HCT116 (cell line): ENCODE data around the gene HS6ST3. TPM values are rescaled to one million over a fixed set of nuclear protein-coding genes. Genes with fewer than 3 reads are reported as not detected.

ENCODE experiments used
- ATAC-seq: fragments of 200-7000 bp; cut with Tn5 transposase; 2 replicates; pipeline ENCODE4 v1.9.1; 2020; ENCODE audit warnings: mild to moderate bottlenecking, moderate library complexity
- BruUV-seq: library from RNA; stranded (reverse); fragments of 400-500 nt; replicated peaks from 2 replicates; lab custom pipeline; 2021; lab: Mats Ljungman, UMichigan
- CTCF ChIA-PET: fragments of 300-600 bp; sonication (Branson Sonifier 250); formaldehyde crosslinking; loops from one replicate; lab custom pipeline; 2021; ENCODE audit warnings: antibody characterized with exemption; lab: Charles Lee
- POLR2A ChIA-PET: fragments of 300-600, 350-600 bp; sonication (Branson Sonifier 250); formaldehyde crosslinking; loops from one replicate; lab custom pipeline; 2021; ENCODE audit warnings: antibody characterized with exemption; lab: Charles Lee
- RAD21 ChIA-PET, 2 experiments: fragments of 300-600 bp; sonication (Branson Sonifier 250); formaldehyde crosslinking; loops; one replicate each; lab custom pipeline; 2023; ENCODE audit warnings: low total read pairs in 2 of 2; ENCODE audit not compliant: uncharacterized antibody in 2 of 2, unreplicated experiment in 2 of 2, low non-redundant PET in 1 of 2; lab: Charles Lee
- DNase-seq: peaks from one replicate; pipeline ENCODE4 v3.0.0-alpha.2; 2010; ENCODE audit warnings: low read depth, low spot score
- H2AFZ ChIP-seq: fragments of 200-600 bp; shearing (Covaris generic), sonication (generic); 2 replicates; pipeline ENCODE4 v1.6.1; 2017; ENCODE audit warnings: low read depth, mixed run types, mixed read lengths, antibody characterized with exemption, low read length; ENCODE audit not compliant: poor library complexity, severe bottlenecking
- H3K27ac ChIP-seq: 2 replicates; pipeline ENCODE4 v1.5.1; 2012; ENCODE audit warnings: low read depth, low read length
- H3K27me3 ChIP-seq: fragments of 200-600 bp; sonication (generic); 2 replicates; pipeline ENCODE4 v1.6.1; 2016; ENCODE audit warnings: mixed run types, low read length, mixed read lengths; ENCODE audit not compliant: insufficient read depth
- H3K36me3 ChIP-seq, 2 experiments: fragments of 200-500 bp in 1 of 2; fragments of 200-600 bp in 1 of 2; sonication (Bioruptor generic) in 1 of 2; sonication (generic) in 1 of 2; 2 replicates each; pipeline versions ENCODE4 v1.5.1 to v1.6.1; 2014 to 2016; ENCODE audit warnings: low read length in 2 of 2, inconsistent platforms in 1 of 2, mixed read lengths in 1 of 2, mixed run types in 1 of 2; ENCODE audit not compliant: insufficient read depth in 2 of 2, control insufficient read depth in 1 of 2
- H3K4me1 ChIP-seq, 2 experiments: fragments of 200-600 bp in 1 of 2; sonication (generic) in 1 of 2; 2 replicates each; pipeline versions ENCODE4 v1.5.1 to v1.6.1; 2012 to 2017; ENCODE audit warnings: low read length in 2 of 2, inconsistent platforms in 1 of 2, mild to moderate bottlenecking in 1 of 2, mixed read lengths in 1 of 2, mixed run types in 1 of 2, moderate library complexity in 1 of 2; ENCODE audit not compliant: insufficient read depth in 2 of 2, control insufficient read depth in 1 of 2
- H3K4me2 ChIP-seq: fragments of 200-600 bp; sonication (generic); 2 replicates; pipeline ENCODE4 v1.6.1; 2017; ENCODE audit warnings: mixed run types, low read length, mixed read lengths
- H3K4me3 ChIP-seq, 2 experiments: fragments of 200-600 bp in 1 of 2; sonication (generic) in 1 of 2; replicated peaks in 1 of 2; 2 replicates each; pipeline ENCODE4 v1.5.1; 2011 to 2016; ENCODE audit warnings: low read length in 2 of 2, control low read depth in 1 of 2, low read depth in 1 of 2, mild to moderate bottlenecking in 1 of 2, mixed read lengths in 1 of 2, mixed run types in 1 of 2
- H3K79me2 ChIP-seq: fragments of 200-600 bp; sonication (generic); 2 replicates; pipeline ENCODE4 v1.6.1; 2017; ENCODE audit warnings: mild to moderate bottlenecking, mixed run types, low read length, moderate library complexity, mixed read lengths; ENCODE audit not compliant: insufficient read depth
- H3K9ac ChIP-seq: fragments of 200-600 bp; sonication (generic); 2 replicates; pipeline ENCODE4 v1.6.1; 2016; ENCODE audit warnings: low read length, mixed read lengths
- H3K9me2 ChIP-seq: fragments of 200-600 bp; sonication (generic), shearing (Covaris generic); 2 replicates; pipeline ENCODE4 v1.6.1; 2017; ENCODE audit warnings: mixed run types, mild to moderate bottlenecking, moderate library complexity; ENCODE audit not compliant: insufficient read depth
- H3K9me3 ChIP-seq, 2 experiments: fragments of 200-500 bp in 1 of 2; fragments of 200-600 bp in 1 of 2; sonication (Bioruptor generic) in 1 of 2; sonication (generic) in 1 of 2; 2 replicates each; pipeline ENCODE4 v1.6.1; 2014 to 2017; ENCODE audit warnings: low read length in 2 of 2, mixed read lengths in 2 of 2, inconsistent platforms in 1 of 2, low read depth in 1 of 2, mild to moderate bottlenecking in 1 of 2, mixed run types in 1 of 2, moderate library complexity in 1 of 2; ENCODE audit not compliant: control insufficient read depth in 1 of 2, insufficient read depth in 1 of 2
- H4K20me1 ChIP-seq: fragments of 200-600 bp; sonication (generic), shearing (Covaris generic); 2 replicates; pipeline ENCODE4 v1.6.1; 2017; ENCODE audit warnings: mixed run types, mild to moderate bottlenecking, moderate library complexity; ENCODE audit not compliant: insufficient read depth
- CBX3 ChIP-seq: IDR thresholded peaks from 2 replicates; pipeline ENCODE4 v1.6.1; 2012; ENCODE audit warnings: low read depth
- CEBPB ChIP-seq: IDR thresholded peaks from 2 replicates; pipeline ENCODE4 v1.6.1; 2012; ENCODE audit warnings: low read depth
- EGR1 ChIP-seq: IDR thresholded peaks from 2 replicates; pipeline ENCODE4 v1.6.1; 2012; ENCODE audit warnings: low read depth
- EZH2phosphoT487 ChIP-seq: fragments of 200-600 bp; IDR thresholded peaks from 2 replicates; pipeline ENCODE4 v1.6.1; 2018; ENCODE audit warnings: antibody characterized with exemption, borderline replicate concordance
- FOSL1 ChIP-seq: IDR thresholded peaks from 2 replicates; pipeline ENCODE4 v1.6.1; 2012; ENCODE audit warnings: low read depth
- RAD21 ChIP-seq: IDR thresholded peaks from 2 replicates; pipeline ENCODE4 v1.6.1; 2012; ENCODE audit warnings: low read depth, mild to moderate bottlenecking
- TCF7L2 ChIP-seq: IDR thresholded peaks from 2 replicates; pipeline ENCODE4 v1.7.0; 2011; ENCODE audit warnings: borderline replicate concordance, inconsistent platforms; ENCODE audit not compliant: insufficient read depth, insufficient read length; ENCODE audit errors: extremely low read depth
- ZNF274 ChIP-seq: fragments of 200-500 bp; sonication (Bioruptor generic); IDR thresholded peaks from 2 replicates; pipeline ENCODE4 v1.6.1; 2014; ENCODE audit warnings: mild to moderate bottlenecking, low read depth, low read length, inconsistent platforms
- intact Hi-C: fragments of 100-400 bp; cut with micrococcal nuclease; formaldehyde crosslinking; loops from 2 replicates; pipeline ENCODE4 v1.10.0; 2022
- total RNA-seq: library from RNA; stranded (reverse); gene quantifications from one replicate; pipeline ENCODE4 v1.2.1, GENCODE V29; 2021; ENCODE audit not compliant: unreplicated experiment
- TF ChIP-seq, protein P1 (sequence below): IDR thresholded peaks from 2 replicates; pipeline ENCODE4 v1.6.1; 2012

The HS6ST3 gene
- total RNA-seq, 1 experiment from 2014 or later, result 0.10 TPM

- H3K27me3 ChIP-seq, result no peaks in the 10 kb centered on the region
- peak overlapping the region; percentile 62 to 81 for H3K4me3 ChIP-seq
- H3K4me2 ChIP-seq, result peak overlapping the region; percentile 82
- RAD21 ChIA-PET, result no interaction called here
- no peaks in the 10 kb centered on the region for H3K36me3 ChIP-seq
- POLR2A ChIA-PET, result interaction anchor here (0.6 to 1.5 kb wide), 8 partner anchors 10 to 915 kb away, joined by 3 to 8 read pairs (median 4); partner anchors contain the start of gene DNAJC3
- H4K20me1 ChIP-seq, result no peaks in the 10 kb centered on the region
- H3K4me1 ChIP-seq, result peaks cover 5 to 17% of the 10 kb centered on the region in 2 experiments; a peak in 3 of 4 replicates
- BruUV-seq, result no TSS peak
- DNase-seq (peak; percentile 37), ATAC-seq (peak; percentile 52)
- H3K27ac ChIP-seq, result peak overlapping the region; percentile 78
- TF ChIP-seq ZNF274 (no peak), TCF7L2 (no peak), EGR1 (no peak), CBX3 (no peak), CEBPB (no peak), FOSL1 (no peak), RAD21 (no peak), EZH2phosphoT487 (no peak)
- TF ChIP-seq, protein P1, sequence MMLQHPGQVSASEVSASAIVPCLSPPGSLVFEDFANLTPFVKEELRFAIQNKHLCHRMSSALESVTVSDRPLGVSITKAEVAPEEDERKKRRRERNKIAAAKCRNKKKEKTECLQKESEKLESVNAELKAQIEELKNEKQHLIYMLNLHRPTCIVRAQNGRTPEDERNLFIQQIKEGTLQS, result no peak
- peaks cover 32% of the 10 kb centered on the region for H3K79me2 ChIP-seq
- H3K9me3 ChIP-seq, result no peaks in the 10 kb centered on the region
- peak overlapping the region; percentile 81 for H3K9ac ChIP-seq
- intact Hi-C loops, result no loop called here
- CTCF ChIA-PET, result interaction anchor here (1.0 to 2.0 kb wide), 5 partner anchors 33 to 915 kb away, joined by 3 to 7 read pairs (median 5); no protein-coding TSS in a partner anchor
- H2AFZ ChIP-seq, result peak overlapping the region; percentile 25
- no peaks in the 10 kb centered on the region for H3K9me2 ChIP-seq
Observed at GRCh38 chr13:96052656-96053002, 37.3 kb upstream of the HS6ST3 start.
